GM12874 (cell line): ENCODE measurements around the gene ERVK3-1.

Source experiments
- TF ChIP-seq, protein P1 (sequence below): IDR thresholded peaks from 2 replicates; pipeline ENCODE4 v1.5.1; 2011; ENCODE audit warnings: low read depth, mild to moderate bottlenecking, control low read depth, low read length, moderate library complexity; ENCODE audit not compliant: insufficient read depth

Gene ERVK3-1

DNA sequence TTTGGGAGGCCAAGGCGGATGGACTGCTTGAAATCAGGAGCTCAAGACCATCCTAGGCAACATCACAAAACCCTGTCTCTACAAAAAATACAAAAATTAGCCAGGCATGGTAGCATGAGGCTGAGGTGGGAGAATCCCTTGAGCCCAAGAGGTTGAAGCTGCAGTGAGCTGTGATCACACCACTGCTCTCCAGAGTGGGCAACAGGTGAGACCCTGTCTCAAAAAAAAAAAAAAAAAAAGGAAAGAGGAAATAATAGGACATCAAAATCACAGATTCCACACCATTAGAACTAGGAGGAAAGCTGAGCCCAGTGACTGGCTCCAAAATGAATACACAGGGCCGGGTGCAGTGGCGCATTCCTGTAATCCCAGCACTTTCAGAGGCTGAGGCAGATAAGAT, 29.6 kb upstream of the ERVK3-1 start:
- TF ChIP-seq, protein P1, sequence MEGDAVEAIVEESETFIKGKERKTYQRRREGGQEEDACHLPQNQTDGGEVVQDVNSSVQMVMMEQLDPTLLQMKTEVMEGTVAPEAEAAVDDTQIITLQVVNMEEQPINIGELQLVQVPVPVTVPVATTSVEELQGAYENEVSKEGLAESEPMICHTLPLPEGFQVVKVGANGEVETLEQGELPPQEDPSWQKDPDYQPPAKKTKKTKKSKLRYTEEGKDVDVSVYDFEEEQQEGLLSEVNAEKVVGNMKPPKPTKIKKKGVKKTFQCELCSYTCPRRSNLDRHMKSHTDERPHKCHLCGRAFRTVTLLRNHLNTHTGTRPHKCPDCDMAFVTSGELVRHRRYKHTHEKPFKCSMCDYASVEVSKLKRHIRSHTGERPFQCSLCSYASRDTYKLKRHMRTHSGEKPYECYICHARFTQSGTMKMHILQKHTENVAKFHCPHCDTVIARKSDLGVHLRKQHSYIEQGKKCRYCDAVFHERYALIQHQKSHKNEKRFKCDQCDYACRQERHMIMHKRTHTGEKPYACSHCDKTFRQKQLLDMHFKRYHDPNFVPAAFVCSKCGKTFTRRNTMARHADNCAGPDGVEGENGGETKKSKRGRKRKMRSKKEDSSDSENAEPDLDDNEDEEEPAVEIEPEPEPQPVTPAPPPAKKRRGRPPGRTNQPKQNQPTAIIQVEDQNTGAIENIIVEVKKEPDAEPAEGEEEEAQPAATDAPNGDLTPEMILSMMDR = no peak

DNA sequence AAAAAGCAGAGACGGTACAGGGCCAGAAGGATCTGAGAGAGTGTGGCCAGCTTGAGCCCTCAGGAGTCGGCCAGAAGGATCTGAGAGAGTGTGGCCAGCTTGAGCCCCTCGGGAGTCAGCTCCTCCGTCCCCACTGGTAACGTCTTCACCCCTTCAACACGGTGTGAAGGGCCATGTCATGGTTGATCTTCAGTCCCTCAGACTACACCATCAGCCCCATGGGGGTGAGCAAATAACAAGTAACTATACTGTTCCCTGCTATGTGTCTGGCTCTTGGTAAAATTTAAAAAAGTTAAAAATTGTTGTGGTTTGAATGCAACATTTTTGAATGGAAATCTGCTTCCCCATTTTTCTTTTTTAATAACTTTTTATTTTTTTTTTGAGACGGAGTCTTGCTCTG, 28.0 kb upstream of the ERVK3-1 start:
- TF ChIP-seq, protein P1 = no peak

DNA sequence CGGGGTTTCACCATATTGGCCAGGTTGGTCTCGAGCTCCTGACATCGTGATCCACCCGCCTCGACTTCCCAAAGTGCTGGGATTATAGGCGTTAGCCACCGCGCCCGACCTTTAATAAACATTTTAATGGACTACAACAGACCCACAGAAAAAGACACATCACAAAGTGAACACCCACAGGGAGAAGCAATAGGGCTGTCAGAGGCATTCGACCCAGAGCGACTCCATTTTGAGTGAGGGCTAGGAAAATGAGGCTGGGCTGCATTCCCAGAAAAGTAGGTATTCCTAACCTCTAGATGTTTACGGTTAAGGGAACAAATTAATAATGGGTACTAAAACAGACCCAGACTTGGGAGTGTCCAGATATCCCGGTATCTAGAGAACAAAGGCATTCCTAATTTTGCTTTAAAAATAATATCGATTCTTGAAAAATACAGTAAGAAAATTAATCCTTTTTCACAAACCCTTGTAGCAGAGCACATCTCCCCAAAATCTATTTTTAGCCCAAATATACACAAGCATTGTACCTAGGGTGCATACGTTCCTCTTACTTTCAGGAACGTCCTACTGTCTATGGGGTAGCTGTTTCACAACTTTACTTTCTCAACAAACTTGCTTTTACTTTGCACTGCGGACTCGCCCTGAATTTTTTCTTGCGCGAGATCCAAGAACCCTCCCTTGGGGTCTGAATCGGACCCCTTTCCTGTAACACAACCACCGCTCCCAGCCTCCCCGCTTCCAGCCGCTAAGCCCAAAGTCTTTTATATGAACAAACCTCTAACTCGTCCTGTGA, 27.2 kb upstream of the ERVK3-1 start:
- TF ChIP-seq, protein P1 = no peak

DNA sequence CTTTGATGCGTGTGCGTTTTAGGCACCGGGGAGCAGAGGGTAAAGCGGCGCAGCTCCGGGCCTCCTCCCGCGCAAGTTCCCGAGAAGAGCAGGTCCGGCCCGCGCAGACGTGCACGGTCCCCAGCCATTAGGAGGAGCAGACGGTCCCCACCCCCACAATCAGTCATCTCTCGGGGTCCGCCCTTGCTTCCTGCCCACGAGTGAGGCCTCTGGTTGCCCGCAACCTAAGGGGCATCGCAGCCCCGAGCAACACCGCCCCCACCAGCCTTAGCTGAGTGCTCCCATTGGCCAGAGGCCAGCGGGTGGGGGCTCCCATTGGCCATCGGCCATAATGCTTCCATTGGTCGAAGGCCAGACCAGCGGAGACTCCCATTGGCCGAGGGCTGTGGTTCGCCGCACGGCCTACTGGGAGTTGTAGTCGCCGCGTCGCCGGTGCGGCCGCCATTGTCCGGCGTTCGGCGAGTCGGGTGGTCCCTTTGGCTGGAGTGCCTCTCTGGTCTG, 26.6 kb upstream of the ERVK3-1 start, which contains the start of gene ZNF8:
Gene ZNF8, plus strand, starts transcription at position 415 of the 501 bp plus-strand sequence. CDS start 127 bp downstream, outside the sequence.
- TF ChIP-seq, protein P1 = no peak

DNA sequence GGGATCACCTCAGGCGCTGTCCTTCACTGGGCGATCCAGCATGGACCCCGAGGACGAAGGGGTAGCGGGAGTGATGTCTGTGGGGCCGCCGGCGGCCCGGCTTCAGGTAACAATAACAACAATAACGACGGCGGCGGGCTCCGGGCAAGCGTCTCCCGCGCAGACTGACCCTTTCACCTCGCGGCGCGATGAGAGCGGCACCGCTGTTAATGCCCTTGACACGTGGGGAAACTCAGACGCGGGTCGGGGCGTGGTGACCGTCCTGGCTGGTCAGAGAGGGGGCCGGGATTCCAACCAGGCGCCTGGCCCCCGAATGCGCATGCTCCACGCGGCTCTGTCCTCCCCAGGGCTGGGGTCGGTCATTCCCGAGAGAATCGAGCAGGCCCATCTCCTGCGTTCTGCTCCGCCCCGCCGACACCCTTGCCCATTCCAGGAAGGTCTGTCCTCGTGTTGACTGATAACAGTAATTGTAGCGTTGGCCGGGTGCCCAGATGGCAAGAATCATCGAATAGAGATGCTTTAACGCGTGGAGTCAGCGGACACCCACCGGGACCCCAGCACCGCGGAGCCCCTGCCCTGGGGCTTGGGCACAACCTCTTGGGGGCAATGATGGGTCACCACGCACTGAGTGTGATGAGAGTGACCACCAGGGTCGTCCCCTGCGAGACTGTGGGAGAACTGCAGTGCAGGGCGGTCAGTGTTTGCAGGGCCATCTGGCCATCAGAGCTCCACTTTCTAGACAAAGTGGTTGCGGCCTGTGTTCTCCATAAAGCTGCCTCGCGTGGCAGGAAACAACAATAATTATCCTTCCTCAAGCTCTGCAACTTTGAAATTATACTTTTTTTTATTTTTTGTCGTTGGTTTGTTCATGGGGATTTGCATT, 25.9 kb upstream of the ERVK3-1 start:
- TF ChIP-seq, protein P1 = no peak

DNA sequence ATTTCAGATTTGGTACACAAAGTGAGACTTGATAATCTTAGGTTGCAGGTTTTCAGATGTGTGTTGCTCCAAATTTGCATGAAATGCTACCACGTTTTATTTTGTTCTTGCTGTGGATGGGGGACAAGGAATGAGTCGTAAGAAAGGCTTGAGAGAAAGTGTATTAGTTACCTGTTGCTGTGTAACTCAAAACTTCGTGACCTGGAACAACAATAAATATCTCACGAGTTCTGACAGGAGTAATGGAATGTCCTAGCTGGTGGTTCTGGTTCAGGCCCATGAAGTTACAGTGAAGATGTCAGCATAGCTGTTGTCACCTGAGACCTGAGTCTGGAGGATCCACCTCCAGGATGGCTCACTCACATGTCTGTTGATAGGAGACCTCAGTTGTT, 25.3 kb upstream of the ERVK3-1 start:
- TF ChIP-seq, protein P1 = no peak

DNA sequence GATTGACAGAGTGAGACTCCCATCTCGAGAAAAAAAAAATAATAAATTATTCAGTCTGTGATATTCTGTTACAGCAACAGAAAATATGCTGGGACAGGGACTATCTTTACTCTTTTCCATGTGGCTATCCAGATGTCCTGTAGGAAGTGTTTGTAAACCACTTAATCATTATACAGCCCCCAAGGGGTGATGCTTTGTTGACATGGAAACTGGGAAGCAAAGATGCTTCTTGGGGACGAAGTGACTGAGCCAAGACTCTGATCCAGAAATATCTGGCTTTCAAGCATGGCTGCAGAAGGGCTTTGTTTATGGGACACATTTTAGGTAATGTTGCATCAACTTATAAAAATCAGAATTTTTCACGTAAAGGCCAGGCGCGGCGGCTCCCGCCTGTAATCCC, 21.0 kb upstream of the ERVK3-1 start:
- TF ChIP-seq, protein P1 = no peak
